GM19395 (cell line): ENCODE results near the gene IPO13.

Experiments used
- ATAC-seq: cut with Tn5 transposase; IDR thresholded peaks from one replicate; pipeline ENCODE4 v1.9.1; 2021; ENCODE audit warnings: mild to moderate bottlenecking, moderate library complexity; ENCODE audit not compliant: unreplicated experiment

IPO13 gene

DNA sequence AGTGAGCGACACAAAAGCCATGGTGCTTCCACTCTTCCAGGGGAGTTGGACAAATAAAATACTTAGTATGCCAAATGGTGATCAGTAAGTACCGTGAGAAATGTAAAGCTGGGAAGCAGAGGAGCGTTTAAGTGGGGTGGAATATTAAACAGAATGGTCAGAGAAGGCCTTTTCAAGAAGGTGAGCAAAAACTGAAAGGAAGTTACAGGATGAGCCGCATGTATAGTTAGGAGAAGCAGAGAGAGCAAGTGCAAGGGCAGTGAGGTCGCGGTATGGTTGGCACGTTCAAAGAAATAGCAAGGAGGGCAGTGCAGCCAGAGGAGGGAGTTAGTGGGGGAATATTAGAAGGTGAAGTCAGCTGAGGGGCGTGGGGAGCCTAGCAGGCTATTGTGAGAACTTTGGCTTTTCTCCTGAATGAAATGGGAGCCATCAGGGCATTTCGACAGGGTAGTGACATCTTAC, 27.3 kb downstream of the IPO13 start:
- peak; percentile 1 for ATAC-seq

- ATAC-seq = peak; percentile 61
Observed at GRCh38 chr1:43974443-43975248, 27.9 kb downstream of the IPO13 start, which contains the start of gene ATP6V0B. TSS of gene ATP6V0B (plus strand) at chr1:43974960. CDS start at chr1:43975041, 81 bp downstream.

- peak; percentile 3 for ATAC-seq
Observed at GRCh38 chr1:43975249-43975961, 28.7 kb downstream of the IPO13 start.

GRCh38 chr1:43976045-43976444, 29.3 kb downstream of the IPO13 start:
- ATAC-seq = no peak

DNA sequence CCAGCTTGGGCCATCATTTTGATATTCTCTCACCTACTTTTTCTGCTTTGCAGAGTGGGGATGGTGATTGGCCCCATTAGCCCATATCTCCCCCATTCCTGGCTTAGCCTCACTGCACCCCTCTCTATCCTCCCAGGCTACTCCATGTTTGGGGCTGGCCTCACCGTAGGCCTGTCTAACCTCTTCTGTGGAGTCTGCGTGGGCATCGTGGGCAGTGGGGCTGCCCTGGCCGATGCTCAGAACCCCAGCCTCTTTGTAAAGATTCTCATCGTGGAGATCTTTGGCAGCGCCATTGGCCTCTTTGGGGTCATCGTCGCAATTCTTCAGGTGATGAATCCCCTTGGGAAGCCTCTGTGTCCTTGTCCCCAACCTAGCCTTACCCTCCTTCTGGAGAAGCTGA, 30.1 kb downstream of the IPO13 start:
- ATAC-seq = no peak

DNA sequence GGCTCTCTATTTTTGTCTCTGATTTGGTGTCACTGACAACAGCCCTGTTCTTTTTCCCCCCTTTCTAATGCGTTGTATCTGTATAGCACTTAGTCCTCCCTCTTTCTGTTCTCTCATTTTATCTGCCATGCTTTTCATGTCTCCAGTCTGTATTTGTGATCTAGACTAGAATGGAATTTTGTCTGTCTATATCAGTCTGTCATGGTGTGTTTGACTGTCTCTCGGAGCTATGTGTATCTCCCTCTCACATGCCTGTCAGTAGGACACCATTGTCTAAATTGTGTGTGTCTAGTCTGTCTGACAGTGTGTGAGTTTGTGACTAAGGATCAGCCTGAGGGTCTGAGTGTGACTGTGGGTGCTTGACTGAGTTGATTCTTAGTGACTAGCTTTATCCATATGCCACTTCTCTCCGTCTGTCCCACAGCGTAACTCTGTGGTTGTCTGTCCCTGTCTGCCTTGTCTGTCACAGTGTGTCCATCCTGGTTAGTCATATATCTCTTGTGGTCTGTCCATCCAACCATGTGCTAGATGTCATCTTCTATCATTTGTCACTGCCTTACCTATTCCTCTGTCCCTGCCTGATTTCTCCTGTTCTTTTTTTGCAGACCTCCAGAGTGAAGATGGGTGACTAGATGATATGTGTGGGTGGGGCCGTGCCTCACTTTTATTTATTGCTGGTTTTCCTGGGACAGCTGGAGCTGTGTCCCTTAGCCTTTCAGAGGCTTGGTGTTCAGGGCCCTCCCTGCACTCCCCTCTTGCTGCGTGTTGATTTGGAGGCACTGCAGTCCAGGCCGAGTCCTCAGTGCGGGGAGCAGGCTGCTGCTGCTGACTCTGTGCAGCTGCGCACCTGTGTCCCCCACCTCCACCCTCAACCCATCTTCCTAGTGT, 30.9 kb downstream of the IPO13 start:
- no peak for ATAC-seq

DNA sequence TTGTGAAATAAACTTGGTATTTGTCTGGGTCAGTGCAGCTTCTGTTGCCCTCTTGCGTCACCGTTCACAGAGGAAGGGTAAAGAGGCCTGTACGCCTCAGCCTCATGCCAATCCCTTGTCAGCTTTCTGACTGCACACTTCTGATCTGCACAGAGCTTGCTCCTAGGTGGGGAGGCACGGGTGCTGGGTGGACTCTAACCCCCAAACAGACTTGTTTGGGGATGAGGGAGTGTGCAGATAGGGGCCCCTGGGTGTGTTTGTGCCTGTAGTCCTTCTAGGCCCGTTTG, 31.5 kb downstream of the IPO13 start:
- no peak for ATAC-seq

GRCh38 chr1:43978551-43979260, 32.0 kb downstream of the IPO13 start, which contains the start of gene B4GALT2:
TSS of gene B4GALT2 (plus strand) at chr1:43979210. CDS start at chr1:43981161, 1,951 bp downstream.
- ATAC-seq = no peak

DNA sequence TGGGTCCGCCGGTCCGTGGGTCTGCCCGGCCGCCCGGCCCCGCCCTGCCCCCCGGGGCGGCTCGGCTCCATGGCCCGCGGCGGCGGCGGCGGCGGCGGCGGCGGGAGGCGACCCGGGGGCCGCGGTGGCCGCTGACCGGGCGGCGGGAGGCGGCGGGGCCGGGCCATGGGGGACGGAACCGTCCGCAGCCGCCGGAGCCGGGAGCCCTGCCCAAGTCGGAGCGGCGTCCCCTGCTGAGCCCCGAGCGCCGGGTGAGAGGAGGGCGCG, 32.4 kb downstream of the IPO13 start:
- no peak for ATAC-seq

DNA sequence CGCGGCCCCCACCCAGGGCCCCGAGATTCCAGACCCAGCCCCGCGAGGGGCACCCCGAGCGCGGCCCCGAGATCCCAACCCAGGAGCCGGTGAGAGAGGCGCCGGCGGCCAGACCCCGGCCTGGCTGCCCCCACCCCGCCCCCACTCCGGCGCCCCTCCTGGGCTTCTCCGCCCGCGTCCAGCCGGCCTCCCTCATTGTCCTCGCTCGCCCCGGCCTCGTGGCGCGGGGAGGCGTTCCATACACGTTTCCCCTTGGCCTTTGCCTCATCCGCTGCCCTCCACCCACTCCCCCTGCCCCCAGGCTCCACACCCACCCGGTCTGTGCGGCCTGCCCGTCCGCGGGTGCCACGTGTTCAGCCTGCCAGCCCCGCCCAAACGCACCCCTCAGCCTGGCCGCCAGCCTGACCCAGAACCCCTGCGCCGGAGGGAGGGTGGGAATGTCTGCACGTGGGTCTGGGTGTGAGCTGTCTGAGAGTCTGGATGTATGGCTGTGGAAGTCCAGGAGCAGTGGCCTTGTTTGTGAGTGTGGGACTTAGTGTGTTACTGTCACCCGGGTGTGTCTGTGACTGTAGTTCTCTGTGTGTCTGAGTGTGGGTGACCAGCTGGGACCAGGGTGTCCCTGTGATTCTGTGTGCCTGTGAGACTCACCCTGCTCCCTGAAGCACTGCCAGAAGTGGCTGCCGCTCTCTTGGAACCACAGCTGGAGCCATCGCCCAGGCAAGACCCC, 32.9 kb downstream of the IPO13 start:
- no peak for ATAC-seq

DNA sequence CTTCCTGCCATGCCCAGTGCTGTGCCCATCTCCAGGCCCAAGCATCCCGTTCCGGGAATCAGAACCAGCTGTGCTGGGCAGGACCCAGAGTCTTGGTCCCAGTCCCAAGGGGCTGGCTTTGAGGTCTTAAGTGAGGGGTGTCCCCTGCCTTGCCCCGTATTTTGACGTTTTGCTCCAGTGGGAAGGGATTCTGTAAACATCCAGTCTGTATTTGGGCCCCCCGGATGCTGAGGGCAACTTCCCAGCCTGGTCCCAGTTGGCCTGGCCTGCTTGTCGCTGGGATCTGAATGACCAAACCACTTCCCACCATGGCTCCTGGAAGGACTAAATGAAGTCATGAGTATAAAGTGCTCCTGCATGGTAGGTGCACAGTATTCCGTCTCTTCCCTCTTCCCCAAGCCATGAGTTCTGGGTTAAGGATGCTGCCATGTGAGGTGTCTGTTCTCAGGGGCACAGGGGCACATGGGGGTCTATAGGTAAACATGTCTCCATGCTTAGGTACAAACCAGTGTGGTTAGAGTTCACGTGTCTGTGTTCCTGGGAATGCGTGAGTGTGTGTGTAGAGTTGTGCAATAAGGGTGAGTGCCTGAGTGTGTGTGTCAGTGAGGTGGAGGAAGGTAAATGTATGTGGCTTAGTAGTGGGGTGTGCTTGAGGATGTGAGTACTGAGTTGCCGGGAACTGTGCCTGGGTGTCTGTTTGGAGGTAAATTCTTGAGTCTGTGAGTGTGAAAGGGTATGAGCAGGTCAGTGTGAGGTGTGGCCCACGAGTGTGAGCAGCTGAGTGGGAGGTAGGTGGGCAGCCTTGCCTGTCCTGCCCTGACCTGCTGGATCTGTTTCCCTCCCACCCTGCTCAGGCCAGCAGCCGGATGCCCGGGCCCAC, 33.7 kb downstream of the IPO13 start:
- ATAC-seq = no peak

- no peak for ATAC-seq
Observed at GRCh38 chr1:43981135-43981491, 34.4 kb downstream of the IPO13 start.

DNA sequence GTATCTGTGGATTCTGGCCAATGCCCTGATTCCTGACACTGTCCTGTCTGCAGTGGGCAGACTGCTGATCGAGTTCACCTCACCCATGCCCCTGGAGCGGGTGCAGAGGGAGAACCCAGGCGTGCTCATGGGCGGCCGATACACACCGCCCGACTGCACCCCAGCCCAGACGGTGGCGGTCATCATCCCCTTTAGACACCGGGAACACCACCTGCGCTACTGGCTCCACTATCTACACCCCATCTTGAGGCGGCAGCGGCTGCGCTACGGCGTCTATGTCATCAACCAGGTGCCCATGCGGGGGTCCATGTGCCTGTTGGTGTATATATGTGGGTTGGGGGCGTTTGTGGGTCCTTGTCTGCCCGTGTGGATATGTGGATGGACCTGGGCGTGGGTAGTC, 34.9 kb downstream of the IPO13 start:
- no peak for ATAC-seq

GRCh38 chr1:43982241-43982640, 35.5 kb downstream of the IPO13 start:
- ATAC-seq = no peak

GRCh38 chr1:43982808-43983207, 36.1 kb downstream of the IPO13 start:
- ATAC-seq = no peak

- ATAC-seq = no peak
Observed at GRCh38 chr1:43983253-43983899, 36.6 kb downstream of the IPO13 start.

- ATAC-seq = no peak
Observed at GRCh38 chr1:43984855-43985254, 38.1 kb downstream of the IPO13 start.

DNA sequence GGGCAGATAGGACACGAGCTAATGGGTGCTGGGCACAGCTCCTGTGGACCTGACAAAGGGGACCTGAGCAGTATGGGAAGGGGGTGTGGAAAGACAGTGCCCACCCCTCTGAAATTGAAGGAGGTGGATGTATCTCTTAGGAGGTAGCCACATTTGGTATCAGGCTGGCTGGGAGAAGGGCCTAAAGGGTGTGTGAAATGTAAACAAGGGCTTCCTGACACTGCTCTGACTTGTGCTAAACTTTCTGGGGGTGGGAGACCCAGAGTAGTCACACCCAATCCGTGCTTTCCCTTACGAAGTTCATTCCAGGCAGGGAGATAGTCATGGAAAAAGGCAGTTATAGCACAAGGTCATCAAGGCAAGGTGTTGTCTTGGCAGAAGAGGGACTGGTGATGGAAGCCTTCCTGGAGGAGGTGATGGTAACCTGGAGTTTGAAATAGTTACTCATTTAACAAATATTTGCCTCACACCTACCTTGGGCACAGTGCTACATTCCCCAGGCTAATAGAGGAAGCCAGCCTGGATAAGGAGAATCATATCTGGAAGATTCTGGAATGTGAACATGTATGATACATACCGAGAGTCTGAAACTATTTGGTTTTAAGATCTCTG, 39.3 kb downstream of the IPO13 start:
- ATAC-seq = no peak
